GM19240 (cell line): ENCODE measurements around the gene EMD.
A peak's percentile ranks its signal among the peaks of the same experiment; 100 is the strongest.
"Not testable (repeated sequence)": the region's sequence is repeated elsewhere in the genome, so short reads cannot be mapped to it uniquely, and the experiment has no call there.

Experiments
- DNase-seq: peaks from one replicate; pipeline ENCODE4 v3.0.0; 2011; ENCODE audit warnings: low spot score; ENCODE audit not compliant: insufficient read length

The EMD gene

GRCh38 chrX:154378799-154379568, at the start of gene EMD:
EMD (plus strand) TSS chrX:154379295; CDS start chrX:154379485, 190 bp downstream.
- DNase-seq: peak; percentile 55

- no peak for DNase-seq
Observed at GRCh38 chrX:154332561-154332960, 46.5 kb upstream of the EMD start.

- DNase-seq: no peak
Observed at GRCh38 chrX:154333116-154333515, 46.0 kb upstream of the EMD start.

GRCh38 chrX:154333837-154334271, 45.2 kb upstream of the EMD start:
- no peak for DNase-seq

GRCh38 chrX:154334496-154334895, 44.6 kb upstream of the EMD start:
- no peak for DNase-seq

- not testable (repeated sequence) for DNase-seq
Observed at GRCh38 chrX:154341399-154342298, 37.4 kb upstream of the EMD start.

- not testable (repeated sequence) for DNase-seq
Observed at GRCh38 chrX:154343063-154343462, 36.0 kb upstream of the EMD start.

- not testable (repeated sequence) for DNase-seq
Observed at GRCh38 chrX:154343620-154344019, 35.5 kb upstream of the EMD start.

GRCh38 chrX:154348114-154348531, 31.0 kb upstream of the EMD start:
- no peak for DNase-seq

- no peak for DNase-seq
Observed at GRCh38 chrX:154348646-154349358, 30.3 kb upstream of the EMD start.

GRCh38 chrX:154349359-154349935, 29.6 kb upstream of the EMD start:
- DNase-seq: no peak

- DNase-seq: no peak
Observed at GRCh38 chrX:154349979-154350378, 29.1 kb upstream of the EMD start.

- DNase-seq: no peak
Observed at GRCh38 chrX:154350429-154351182, 28.5 kb upstream of the EMD start.

- DNase-seq: no peak
Observed at GRCh38 chrX:154351183-154352011, 27.7 kb upstream of the EMD start.

- DNase-seq: no peak
Observed at GRCh38 chrX:154352012-154352401, 27.1 kb upstream of the EMD start.

GRCh38 chrX:154352466-154352865, 26.6 kb upstream of the EMD start:
- DNase-seq: no peak

GRCh38 chrX:154353172-154353843, 25.8 kb upstream of the EMD start:
- no peak for DNase-seq

GRCh38 chrX:154354013-154354412, 25.1 kb upstream of the EMD start:
- no peak for DNase-seq

GRCh38 chrX:154354516-154354915, 24.6 kb upstream of the EMD start:
- no peak for DNase-seq
